Nephron progenitor cell (in vitro differentiated cells): ENCODE measurements around the gene SLC23A1.

Source experiments
- DNase-seq: peaks from one replicate; pipeline ENCODE4 v3.0.0; 2021
- H3K27ac Mint-ChIP-seq: 2 replicates; pipeline ENCODE4 v1.8.0; 2021; ENCODE audit warnings: mild to moderate bottlenecking, moderate library complexity, mixed read lengths
- H3K27me3 Mint-ChIP-seq: 2 replicates; pipeline ENCODE4 v1.8.0; 2021; ENCODE audit warnings: mild to moderate bottlenecking, low read depth, mixed read lengths; ENCODE audit not compliant: poor library complexity
- H3K36me3 Mint-ChIP-seq: 2 replicates; pipeline ENCODE4 v1.8.0; 2021; ENCODE audit warnings: low read depth, mixed read lengths
- H3K4me1 Mint-ChIP-seq: 2 replicates; pipeline ENCODE4 v1.8.0; 2021; ENCODE audit warnings: mixed read lengths
- H3K4me3 Mint-ChIP-seq: 2 replicates; pipeline ENCODE4 v1.8.0; 2021; ENCODE audit warnings: mild to moderate bottlenecking, moderate library complexity, mixed read lengths
- H3K9me3 Mint-ChIP-seq: 2 replicates; pipeline ENCODE4 v1.8.0; 2021; ENCODE audit warnings: mild to moderate bottlenecking, moderate library complexity, mixed read lengths
- CTCF ChIP-seq: fragments of 200-600 bp; sonication (generic); IDR thresholded peaks from 2 replicates; pipeline ENCODE4 v1.5.0; 2021; ENCODE audit warnings: antibody characterized with exemption

SLC23A1 gene

GRCh38 chr5:139383275-139383992 lies at the start of gene SLC23A1:
Gene SLC23A1, minus strand, starts transcription at chr5:139383297. Its CDS starts 44 bp downstream, at chr5:139383253.
- Mint-ChIP-seq H3K27ac (no peak within 1 kb of the TSS), H3K4me3 (no peak within 1 kb of the TSS), H3K4me1 (peaks cover 29% of the 10 kb centered on the region), H3K36me3 (no peaks in the 10 kb centered on the region), H3K27me3 (no peaks in the 10 kb centered on the region), H3K9me3 (no peaks in the 10 kb centered on the region)
- DNase-seq, result no peak
- no peak for TF ChIP-seq CTCF

- Mint-ChIP-seq H3K4me1 (no peaks in the 10 kb centered on the region), H3K36me3 (peaks cover 48% of the 10 kb centered on the region), H3K9me3 (no peaks in the 10 kb centered on the region), H3K27me3 (no peaks in the 10 kb centered on the region), H3K4me3 (no peak overlapping the region), H3K27ac (no peak overlapping the region)
- no peak for TF ChIP-seq CTCF
- no peak for DNase-seq
Observed at GRCh38 chr5:139431706-139432105, 48.6 kb upstream of the SLC23A1 start.

GRCh38 chr5:139430015-139430414 lies 46.9 kb upstream of the SLC23A1 start:
- DNase-seq, result no peak
- no peaks in the 10 kb centered on the region for H3K4me1 Mint-ChIP-seq
- no peak overlapping the region for H3K4me3 Mint-ChIP-seq
- TF ChIP-seq CTCF, result no peak
- H3K9me3 Mint-ChIP-seq, result no peaks in the 10 kb centered on the region
- H3K27ac Mint-ChIP-seq, result no peak overlapping the region
- H3K27me3 Mint-ChIP-seq, result no peaks in the 10 kb centered on the region
- H3K36me3 Mint-ChIP-seq, result peaks cover 43% of the 10 kb centered on the region

GRCh38 chr5:139426203-139426885 lies 43.2 kb upstream of the SLC23A1 start:
- no peak overlapping the region for H3K27ac Mint-ChIP-seq
- H3K4me1 Mint-ChIP-seq, result peaks cover 5% of the 10 kb centered on the region
- peaks cover 53% of the 10 kb centered on the region for H3K36me3 Mint-ChIP-seq
- no peaks in the 10 kb centered on the region for H3K27me3 Mint-ChIP-seq
- no peak overlapping the region for H3K4me3 Mint-ChIP-seq
- H3K9me3 Mint-ChIP-seq, result no peaks in the 10 kb centered on the region
- no peak for DNase-seq
- no peak for TF ChIP-seq CTCF

GRCh38 chr5:139425497-139425896 lies 42.4 kb upstream of the SLC23A1 start:
- Mint-ChIP-seq H3K9me3 (no peaks in the 10 kb centered on the region), H3K4me3 (no peak overlapping the region), H3K27ac (no peak overlapping the region), H3K4me1 (peaks cover 5% of the 10 kb centered on the region), H3K27me3 (no peaks in the 10 kb centered on the region), H3K36me3 (peaks cover 58% of the 10 kb centered on the region)
- TF ChIP-seq CTCF, result no peak
- DNase-seq, result no peak
